Nucleus accumbens (tissue), 56 donors: Measurements from ENCODE around the gene PGLYRP4.

ENCODE experiments used
- DNase-seq, 56 donors: peaks; one replicate each; lab custom pipeline; 2025; lab: John Stamatoyannopoulos, UW

Gene PGLYRP4

DNA sequence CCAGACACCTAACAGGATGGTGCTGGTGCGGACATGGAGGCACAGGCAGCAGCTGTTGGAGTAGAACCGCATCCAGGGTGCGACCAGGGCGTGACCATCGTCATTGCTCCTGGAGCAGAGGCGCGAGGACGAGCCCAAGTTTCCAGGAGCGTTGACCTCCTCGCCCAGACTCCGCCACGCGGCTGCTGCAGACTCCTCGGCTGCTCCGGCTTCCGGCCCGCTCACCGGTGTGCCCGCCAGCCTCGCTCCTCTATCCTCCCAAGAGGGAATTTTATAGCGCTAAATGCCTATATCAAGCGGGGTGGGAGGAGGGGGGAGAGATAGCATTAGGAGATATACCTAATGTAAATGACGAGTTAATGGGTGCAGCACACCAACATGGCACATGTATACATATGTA, 32.1 kb upstream of the PGLYRP4 start:
- DNase-seq, result no peak

DNA sequence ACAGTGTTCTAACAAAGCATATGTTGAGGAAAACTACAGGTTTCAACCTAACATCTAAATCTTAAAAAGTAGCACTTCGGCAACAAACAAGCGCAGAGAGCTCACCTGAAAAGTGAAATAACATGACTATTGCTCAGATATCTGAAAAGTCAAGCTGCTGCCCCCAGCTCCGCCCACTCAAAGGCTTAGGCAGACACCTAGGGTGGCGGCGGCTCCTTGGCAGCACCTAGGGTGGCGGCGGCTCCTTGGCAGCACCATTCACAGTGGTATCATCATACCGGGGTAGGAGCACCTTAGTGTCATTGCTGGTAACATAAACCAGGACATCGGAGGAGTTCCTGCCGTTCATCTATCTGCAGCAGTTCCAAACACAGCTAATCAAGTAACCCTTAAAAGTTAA, 30.9 kb upstream of the PGLYRP4 start:
- peak in 3 of 56 donors; percentile 9 to 10 (median 9) for DNase-seq

DNA sequence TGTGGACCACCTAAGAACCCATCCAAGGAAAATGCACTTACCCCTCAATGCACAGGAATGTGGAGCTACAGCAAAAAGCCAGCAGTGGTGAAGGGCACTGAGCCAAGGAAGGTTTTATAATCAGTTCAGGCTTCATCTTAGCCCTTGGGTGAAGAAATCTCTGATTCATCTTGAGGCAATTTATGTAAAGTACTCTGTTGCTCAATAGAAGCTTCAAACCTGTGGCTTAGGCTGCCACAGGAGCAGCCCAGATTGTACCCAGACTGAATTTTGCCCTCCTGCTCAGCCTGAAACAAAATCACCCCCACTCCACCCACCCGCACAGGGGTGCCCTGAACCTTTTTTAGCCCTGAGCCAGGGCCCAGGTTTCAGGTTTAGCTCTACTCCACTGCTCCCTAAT, 26.9 kb upstream of the PGLYRP4 start, which contains the start of gene S100A12:
S100A12 (minus strand) TSS at position 111 of the 400 bp plus-strand sequence. CDS start 1,029 bp downstream, outside the sequence.
- no peak for DNase-seq

DNA sequence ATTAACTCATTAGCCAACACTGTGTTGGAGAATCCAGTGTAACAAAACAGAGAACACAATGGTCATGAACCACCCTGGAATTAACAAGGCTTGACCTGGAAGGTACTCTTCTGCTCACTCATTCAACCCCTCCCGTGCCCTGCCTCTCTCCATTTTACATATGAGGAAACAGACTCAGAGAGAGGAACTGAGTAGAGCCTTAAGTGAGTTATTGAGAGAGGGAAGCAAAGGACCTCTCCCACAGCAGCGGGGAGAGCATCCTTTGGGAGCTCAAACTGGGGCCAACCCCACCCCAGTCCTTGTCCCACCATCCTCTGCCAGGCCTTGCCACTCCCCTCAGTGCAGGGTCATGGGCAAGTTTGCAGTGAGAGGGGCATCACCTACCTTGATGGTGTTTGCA, 25.4 kb upstream of the PGLYRP4 start:
- DNase-seq, result no peak

DNA sequence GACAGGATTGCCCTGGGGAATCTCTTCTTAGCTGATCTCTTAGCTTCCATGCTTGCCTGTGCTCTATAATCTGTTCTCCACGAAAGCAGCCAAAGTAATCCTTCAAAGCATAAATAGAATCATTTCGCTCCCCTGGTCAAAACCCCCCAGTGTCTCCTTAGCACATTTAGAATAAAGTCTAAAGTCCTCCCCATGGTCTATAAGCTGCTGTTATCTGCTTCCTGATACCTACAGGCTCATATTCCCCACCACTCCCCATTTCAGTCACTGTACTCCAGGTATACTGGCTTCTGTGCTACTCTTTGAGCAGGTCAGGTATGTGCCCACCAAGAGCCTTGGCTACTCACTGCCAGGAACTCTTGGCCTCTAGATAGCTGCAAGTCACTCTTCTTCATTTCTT, 23.9 kb upstream of the PGLYRP4 start:
- DNase-seq, result no peak

DNA sequence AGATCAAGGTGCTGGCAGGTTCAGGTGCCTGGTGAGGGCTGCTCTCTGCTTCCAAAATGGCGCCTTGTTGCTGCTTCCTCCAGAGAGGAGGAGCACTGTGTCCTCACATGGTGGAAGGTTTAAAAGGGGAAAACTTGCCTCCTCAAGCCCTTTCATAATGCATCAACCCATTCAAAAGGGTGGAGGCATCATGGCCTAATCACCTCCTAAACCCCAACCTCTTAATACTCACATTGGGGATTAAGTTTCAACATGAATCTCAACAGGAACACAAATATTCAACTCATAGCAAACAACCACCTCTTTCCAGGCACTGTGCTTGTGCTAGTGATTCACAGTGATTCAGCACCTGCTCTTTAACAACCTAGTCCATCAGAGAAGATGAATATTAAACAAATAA, 22.6 kb upstream of the PGLYRP4 start:
- no peak for DNase-seq

DNA sequence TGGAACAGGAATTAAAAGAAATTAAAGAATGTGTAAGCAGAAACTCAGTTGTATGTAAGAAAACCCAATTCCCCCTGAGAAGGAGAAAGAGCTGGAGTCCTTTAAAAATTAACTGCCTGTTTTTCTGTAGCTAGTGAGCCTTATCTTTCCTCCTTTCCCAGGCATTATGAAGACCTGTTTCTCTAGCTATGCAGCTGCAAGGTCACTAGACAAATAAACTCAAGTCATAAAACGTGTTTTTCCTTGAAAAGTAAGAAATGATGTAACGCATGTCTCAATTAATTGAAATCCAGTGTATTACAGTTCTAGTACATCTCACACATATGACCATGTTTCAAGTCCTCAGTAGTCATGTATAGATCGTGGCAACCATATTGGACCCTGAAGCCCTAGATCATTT, 21.5 kb upstream of the PGLYRP4 start:
- no peak for DNase-seq

DNA sequence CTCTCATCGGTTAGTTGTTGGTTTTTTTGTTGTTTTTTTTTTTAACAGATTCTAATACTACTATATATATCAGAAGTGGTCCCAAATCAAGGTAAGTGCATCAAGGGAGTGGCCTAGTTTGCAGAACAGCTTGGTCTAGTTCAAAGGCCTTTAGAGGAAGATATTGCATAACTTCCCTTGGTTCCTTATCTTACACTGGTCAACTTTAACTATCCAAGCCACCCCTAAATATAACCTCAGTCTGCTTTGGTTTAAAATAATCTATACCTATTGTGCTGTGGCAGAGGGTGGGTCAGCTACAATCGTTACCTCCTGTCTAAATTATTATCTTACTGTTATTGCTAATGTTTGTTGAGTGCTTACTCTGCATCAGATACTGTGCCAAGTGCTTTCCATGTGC, 19.9 kb upstream of the PGLYRP4 start:
- DNase-seq, result no peak

DNA sequence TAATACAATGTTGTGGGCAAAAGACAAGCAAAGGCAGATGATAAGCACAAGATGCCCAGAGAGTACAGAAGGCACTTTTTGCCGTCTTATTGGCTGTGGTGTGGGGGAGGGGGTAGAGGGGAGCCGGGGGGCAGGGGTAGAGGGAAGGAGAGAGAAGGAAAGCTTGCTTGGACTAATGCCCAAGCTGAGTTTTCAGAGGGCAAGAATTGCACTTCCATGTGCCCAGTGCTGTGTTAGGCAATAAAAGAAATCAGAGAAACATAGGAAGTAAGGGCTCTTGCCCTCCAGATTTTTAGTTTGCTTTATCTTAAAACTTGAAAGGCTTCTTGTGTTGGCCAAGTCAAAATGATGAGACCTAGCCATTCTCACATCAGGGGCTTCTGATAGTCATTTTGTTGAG, 18.4 kb upstream of the PGLYRP4 start:
- no peak for DNase-seq

DNA sequence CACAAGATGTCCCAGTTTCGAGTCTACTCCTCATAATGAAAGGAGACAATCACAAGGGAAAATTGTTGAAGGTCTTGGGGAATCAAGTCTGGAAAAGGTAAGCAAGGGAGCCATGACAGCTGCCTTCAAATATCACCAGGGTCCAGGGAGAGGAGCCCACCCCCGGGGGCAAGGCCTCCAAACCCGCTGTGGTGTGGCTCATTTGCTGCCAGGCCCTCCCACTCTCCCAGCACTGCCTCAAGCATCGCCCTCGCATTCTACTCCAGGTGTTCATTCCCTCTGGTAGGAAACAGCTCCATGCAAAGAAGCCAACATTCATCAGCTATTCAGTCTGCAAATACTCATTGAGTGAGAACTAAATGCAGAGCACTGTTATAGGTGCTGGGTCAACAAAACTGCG, 17.6 kb upstream of the PGLYRP4 start:
- no peak for DNase-seq

DNA sequence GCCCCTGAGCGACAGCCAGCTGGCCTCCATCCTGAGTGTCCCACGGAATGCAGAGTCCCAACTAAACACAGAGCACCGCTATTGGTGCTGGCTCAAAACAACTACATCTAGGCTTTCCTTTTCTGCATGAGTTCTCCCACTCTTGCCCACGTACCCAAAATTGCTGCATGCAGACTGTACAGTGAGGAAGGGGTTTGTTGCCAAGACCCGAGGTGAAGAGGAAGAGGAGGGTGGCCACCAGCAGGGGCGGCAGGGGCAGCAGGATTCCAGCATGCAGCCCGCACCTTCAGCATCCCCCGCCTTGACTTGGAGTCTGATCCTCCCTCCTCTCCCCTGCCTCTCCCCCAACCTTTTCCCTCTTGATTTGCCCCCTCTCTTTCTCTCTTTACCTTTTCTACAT, 17.1 kb upstream of the PGLYRP4 start:
- DNase-seq, result no peak

DNA sequence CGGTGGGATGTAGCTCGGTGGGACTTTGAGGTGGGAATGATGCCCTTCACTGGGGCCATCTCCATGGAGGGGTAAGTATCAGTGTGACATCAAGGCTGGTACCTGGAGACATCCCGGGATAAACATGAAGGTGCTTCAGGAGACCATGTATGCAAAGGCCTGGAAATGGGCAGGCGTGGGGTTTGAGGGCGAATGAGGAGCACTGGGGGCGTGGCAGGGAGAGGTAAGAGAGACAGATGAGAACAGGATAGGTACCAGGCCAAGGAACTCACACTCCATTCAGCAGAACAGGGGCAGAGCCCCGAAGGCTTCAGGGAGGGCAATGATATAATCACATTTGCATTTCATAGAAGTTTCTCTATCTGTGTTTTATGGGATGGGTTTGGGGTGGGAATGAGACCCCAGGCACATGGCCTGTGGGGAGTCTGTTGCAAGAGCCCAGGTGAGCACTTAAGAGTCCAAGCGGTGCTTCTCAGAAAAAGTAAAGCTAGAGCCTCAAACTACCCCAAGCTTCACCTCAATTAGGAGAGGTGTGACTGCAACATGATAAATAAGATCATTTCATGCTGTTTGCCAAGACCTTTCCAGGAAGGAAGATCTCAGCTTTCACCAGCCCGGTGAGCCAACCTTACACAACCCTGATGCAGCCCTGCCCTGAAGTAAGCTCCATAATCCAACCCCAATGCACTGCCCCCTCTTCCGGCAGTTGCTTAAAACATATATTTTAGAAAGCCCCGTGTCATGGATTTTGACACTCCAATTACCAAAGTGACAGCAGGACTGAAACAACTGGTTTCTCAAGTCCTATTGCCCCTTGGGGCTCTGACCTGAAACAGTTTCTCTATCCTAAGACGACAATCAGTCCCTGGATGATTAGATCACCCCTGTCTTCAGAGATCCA, 16.4 kb upstream of the PGLYRP4 start:
- DNase-seq, result no peak

DNA sequence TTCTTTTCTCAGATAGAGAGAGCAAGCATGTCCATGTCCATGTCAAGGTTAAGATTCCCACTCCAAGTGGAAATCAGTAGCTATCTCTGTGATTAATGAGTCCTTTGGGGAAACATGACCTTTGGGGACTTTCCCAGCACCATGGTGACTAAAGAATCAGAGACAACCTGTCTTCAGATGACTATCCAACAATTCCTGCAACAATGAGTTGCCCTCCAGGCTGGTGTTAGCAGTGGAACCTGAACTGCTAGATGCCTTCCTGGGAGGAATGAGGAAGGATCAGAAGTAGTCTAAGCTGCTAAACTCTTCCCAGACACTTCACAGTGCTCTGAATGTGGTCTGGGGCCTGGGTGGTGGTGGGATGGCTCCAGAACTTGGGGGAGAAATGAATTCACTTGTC, 15.5 kb upstream of the PGLYRP4 start:
- DNase-seq, result no peak

DNA sequence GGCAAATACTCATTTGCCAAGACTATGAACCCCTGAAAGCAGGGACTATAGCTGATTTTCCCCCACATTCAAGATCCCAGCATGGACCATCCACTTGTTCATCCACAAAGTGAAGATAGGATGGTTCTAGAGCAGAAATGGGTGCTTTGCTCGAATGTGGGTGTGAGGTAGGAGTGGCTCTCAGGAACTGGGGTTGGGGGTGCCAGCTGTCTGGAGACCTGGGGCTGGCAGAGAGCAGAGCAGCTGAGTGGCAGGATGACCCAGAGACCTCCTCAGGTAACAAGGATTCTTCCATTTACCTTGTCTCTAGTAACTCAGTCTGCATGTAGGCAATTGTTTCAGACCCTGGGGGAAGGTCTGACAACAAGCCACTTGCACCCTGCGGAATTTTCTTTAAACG, 15.0 kb upstream of the PGLYRP4 start:
- no peak for DNase-seq

DNA sequence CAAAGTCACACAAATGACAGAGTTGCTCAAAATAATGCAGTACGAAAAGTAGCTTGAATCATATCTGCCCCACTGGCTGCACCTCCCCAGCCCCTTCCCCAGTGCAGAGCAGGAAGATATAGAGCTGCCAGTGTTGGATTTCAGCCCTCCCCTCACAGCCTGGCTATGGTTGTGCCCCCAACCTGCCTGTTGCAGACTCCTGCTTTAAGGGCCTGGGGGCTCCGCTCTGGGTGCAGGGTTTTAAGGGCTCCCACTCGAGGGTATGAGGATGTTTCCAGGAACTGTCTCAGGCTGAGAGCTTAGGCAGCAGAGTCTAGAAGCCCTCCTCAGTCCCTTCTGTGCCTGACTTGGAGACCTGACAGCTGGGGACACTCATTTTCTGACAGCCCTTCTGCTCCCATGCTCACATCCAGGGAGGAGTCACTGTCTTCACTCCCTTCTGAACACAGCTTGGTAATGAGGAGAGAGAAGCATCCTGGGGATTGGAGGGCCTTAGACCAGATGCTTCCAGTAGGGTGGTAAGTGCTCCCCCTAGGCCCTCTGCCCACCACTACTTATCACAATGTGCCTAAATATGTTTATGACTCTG, 13.6 kb upstream of the PGLYRP4 start:
- DNase-seq, result no peak

DNA sequence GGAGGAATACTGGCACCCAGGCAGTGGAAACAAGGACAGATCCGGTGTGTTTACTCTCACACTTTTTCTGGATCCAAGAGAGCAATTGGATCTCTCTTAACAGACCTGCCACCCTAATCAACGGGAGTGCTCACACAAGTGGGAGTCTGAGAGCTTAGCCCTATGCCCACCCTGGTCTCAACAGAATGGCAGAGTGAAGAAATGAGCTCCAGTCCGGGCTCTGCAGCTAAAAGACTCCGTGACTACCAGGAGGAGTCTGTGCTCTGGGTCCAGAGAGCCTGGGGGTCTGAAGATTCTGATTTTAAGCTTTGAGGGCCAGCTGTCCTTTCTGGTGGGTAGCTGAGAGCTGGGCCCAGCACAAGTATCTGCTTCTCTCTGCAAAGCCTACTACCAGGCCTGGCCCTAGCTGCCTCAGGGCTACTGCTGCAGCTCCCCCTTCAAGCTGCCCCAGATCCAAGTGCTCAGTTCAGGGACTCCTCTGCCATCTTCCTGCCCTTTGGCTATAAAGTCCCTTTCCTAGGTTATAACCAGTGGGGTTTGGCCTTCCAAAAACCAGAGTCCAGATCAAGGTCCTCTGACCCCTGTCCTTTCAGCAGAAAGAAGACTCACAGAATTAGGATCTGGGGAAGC, 13.0 kb upstream of the PGLYRP4 start:
- DNase-seq, result no peak

DNA sequence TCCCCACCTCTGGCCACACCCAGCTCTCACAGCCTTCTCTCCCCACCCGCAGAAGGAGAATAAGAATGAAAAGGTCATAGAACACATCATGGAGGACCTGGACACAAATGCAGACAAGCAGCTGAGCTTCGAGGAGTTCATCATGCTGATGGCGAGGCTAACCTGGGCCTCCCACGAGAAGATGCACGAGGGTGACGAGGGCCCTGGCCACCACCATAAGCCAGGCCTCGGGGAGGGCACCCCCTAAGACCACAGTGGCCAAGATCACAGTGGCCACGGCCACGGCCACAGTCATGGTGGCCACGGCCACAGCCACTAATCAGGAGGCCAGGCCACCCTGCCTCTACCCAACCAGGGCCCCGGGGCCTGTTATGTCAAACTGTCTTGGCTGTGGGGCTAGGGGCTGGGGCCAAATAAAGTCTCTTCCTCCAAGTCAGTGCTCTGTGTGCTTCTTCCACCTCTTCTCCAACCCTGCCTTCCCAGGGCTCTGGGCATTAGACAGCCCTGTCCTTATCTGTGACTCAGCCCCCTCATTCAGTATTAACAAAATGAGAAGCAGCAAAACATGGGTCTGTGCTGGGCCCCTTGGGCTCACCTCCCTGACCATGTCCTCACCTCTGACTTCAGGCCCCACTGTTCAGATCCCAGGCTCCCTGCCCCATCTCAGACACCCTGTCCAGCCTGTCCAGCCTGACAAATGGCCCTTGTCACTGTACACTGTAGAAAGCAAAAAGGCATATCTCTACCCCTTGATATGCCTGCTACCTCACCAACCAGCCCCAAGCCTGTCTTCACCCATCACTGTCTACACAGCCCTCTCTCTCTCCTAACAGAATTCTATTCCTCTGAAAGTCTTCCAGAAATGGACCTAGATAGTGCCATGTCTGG, 12.2 kb upstream of the PGLYRP4 start:
- DNase-seq, result no peak

DNA sequence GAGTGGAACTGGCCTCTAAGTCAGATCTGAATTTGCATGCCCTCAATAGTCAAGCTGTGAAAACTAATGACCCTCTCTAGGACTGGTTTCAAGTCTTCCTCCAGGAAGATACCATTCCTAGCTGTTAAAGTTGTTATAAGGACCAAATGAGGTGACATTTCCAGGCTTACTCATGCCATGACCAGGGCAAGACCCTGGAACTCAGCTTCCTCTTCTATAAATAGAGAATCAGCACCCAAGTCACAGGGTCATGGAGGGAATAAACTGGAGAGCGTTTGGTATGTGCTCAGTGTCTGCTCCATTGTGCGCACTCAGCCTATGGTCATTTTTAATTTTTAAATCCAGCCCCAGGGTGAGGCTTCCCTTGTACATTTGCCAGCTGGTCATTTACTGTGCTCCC, 11.5 kb upstream of the PGLYRP4 start:
- no peak for DNase-seq

DNA sequence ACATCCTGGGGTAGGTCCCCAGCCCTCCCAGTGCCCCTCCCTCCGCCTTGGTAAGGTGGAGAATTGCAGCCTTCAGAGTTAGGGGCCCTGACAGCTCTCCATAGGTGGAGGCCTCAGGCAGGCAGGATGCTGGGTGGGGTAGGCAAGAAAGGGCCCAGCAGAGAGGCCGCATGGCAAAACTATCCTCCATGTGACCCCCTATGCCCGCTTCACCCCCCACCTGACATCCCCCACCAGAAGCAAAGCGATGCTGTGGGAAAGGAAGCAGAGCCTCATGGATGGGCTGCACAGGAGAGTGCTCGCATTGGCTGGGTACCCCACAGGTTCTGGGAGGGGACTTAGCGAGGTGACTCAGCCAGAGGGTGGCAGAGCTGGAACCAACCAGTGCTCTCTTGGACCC, 10.6 kb upstream of the PGLYRP4 start:
- no peak for DNase-seq

DNA sequence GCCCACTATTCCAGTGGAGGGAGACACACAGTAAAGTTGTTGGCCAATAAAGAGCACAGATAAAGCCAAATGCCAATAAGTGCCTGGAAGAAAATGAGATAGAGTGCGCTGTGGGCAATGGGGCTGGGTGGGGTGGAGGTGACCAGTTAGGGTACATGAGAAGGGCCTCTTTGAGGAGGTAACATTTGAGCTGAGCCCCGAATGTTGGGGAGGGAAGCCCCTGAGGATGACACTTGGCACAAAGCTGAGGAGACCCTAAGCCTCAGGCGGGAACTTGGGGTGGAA, 10.0 kb upstream of the PGLYRP4 start:
- DNase-seq, result no peak
